ENCODE results near the gene PROCA1. TPM values are rescaled to one million over a fixed set of nuclear protein-coding genes. Genes with fewer than 3 reads are reported as not detected.

PROCA1 gene
- total and polyA plus RNA-seq, 5 donors: 1.3 to 3.3 (median 2.3) TPM

GRCh38 chr17:28749516-28750177, 38.0 kb upstream of the PROCA1 start:
- peak in 1 of 3 donors; percentile 55 for DNase-seq
- H3K27ac ChIP-seq (ENCODE audit: low read length): no peak overlapping the region
- WGBS: 57% methylated on average over 11 of the region's 11 CpGs

GRCh38 chr17:28748852-28749515, 37.3 kb upstream of the PROCA1 start:
- peak in 1 of 3 donors; percentile 54 for DNase-seq
- no peaks in the 10 kb centered on the region for H3K9me3 ChIP-seq (ENCODE audit: control insufficient read depth, low read length)
- no peaks in the 10 kb centered on the region for H3K27me3 ChIP-seq (ENCODE audit: control insufficient read depth, insufficient read depth)
- H3K27ac ChIP-seq (ENCODE audit: low read length): no peak overlapping the region
- intact Hi-C loops (cut with DNase I): no loop called here
- WGBS: 63% methylated on average over 18 of the region's 18 CpGs
- ATAC-seq: no peak
- H3K4me1 ChIP-seq (ENCODE audit: control insufficient read depth, insufficient read depth, low read length): peaks cover 3% of the 10 kb centered on the region
- no peak overlapping the region for H3K4me3 ChIP-seq (ENCODE audit: low read length)

More at GRCh38 chr17:28749516-28750177, 38.0 kb upstream of the PROCA1 start:
- Histone ChIP-seq H3K4me3 (ENCODE audit: low read length) (no peak overlapping the region), H3K27me3 (ENCODE audit: control insufficient read depth, insufficient read depth) (no peaks in the 10 kb centered on the region), H3K9me3 (ENCODE audit: control insufficient read depth, low read length) (no peaks in the 10 kb centered on the region), H3K4me1 (ENCODE audit: control insufficient read depth, insufficient read depth, low read length) (peaks cover 3% of the 10 kb centered on the region)
- ATAC-seq: no peak
- intact Hi-C loops (cut with DNase I): loop anchor here in 2 of 4 donors (2.0 to 10.0 kb wide), 2 partner anchors 23 to 165 kb away; partner anchors contain the start of gene TLCD1 (in 1 of the 2)

DNA sequence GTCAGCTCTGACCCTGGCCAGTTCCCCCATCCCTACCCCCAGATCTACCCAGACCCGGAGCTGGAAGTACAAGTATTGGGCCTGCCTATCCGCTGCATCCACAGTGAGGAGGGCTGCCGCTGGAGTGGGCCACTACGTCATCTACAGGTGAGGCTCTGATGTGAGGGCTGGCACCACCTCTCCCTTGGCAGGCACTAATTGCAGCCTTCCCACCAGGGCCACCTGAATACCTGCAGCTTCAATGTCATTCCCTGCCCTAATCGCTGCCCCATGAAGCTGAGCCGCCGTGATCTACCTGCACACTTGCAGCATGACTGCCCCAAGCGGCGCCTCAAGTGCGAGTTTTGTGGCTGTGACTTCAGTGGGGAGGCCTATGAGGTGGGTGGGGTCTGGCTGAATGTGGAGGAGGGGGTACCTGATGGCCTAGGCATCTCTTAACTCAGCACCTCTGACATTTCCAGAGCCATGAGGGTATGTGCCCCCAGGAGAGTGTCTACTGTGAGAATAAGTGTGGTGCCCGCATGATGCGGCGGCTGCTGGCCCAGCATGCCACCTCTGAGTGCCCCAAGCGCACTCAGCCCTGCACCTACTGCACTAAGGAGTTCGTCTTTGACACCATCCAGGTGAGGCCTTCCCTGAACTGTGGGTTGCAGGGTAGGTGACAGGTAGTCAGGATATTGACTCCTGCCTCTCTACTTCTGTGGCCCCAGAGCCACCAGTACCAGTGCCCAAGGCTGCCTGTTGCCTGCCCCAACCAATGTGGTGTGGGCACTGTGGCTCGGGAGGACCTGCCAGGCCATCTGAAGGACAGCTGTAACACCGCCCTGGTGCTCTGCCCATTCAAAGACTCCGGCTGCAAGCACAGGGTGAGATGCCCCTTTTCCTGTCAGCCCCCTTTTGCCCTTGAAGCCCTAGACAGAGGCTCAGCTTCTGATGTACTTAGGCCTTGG, 36.4 kb upstream of the PROCA1 start:
- no peak overlapping the region for H3K4me3 ChIP-seq (ENCODE audit: low read length)
- peaks cover 3% of the 10 kb centered on the region for H3K4me1 ChIP-seq (ENCODE audit: control insufficient read depth, insufficient read depth, low read length)
- WGBS: 91% methylated on average over 18 of the region's 18 CpGs
- no peaks in the 10 kb centered on the region for H3K27me3 ChIP-seq (ENCODE audit: control insufficient read depth, insufficient read depth)
- no peaks in the 10 kb centered on the region for H3K9me3 ChIP-seq (ENCODE audit: control insufficient read depth, low read length)
- DNase-seq (peak in 1 of 3 donors; percentile 57), ATAC-seq (no peak)
- no peak overlapping the region for H3K27ac ChIP-seq (ENCODE audit: low read length)
- intact Hi-C loops (cut with DNase I): no loop called here

- H3K4me3 ChIP-seq (ENCODE audit: low read length): no peak overlapping the region
- no peak for ATAC-seq
- H3K27ac ChIP-seq (ENCODE audit: low read length): no peak overlapping the region
- no peaks in the 10 kb centered on the region for H3K27me3 ChIP-seq (ENCODE audit: control insufficient read depth, insufficient read depth)
- H3K9me3 ChIP-seq (ENCODE audit: control insufficient read depth, low read length): no peaks in the 10 kb centered on the region
- H3K4me1 ChIP-seq (ENCODE audit: control insufficient read depth, insufficient read depth, low read length): peaks cover 3% of the 10 kb centered on the region
- peak in 1 of 3 donors; percentile 54 for DNase-seq
- intact Hi-C loops (cut with DNase I): no loop called here
- WGBS: 60% methylated on average over 7 of the region's 7 CpGs
Measured at GRCh38 chr17:28747051-28747691, 35.5 kb upstream of the PROCA1 start.

- 48% methylated on average over 5 of the region's 5 CpGs for WGBS
- Histone ChIP-seq H3K4me1 (ENCODE audit: control insufficient read depth, insufficient read depth, low read length) (peaks cover 3% of the 10 kb centered on the region), H3K27ac (ENCODE audit: low read length) (no peak overlapping the region), H3K9me3 (ENCODE audit: control insufficient read depth, low read length) (no peaks in the 10 kb centered on the region), H3K4me3 (ENCODE audit: low read length) (no peak overlapping the region), H3K27me3 (ENCODE audit: control insufficient read depth, insufficient read depth) (no peaks in the 10 kb centered on the region)
- intact Hi-C loops (cut with DNase I): no loop called here
- ATAC-seq (no peak), DNase-seq (peak in 2 of 3 donors; percentile 37 to 70)
Measured at GRCh38 chr17:28746611-28747050, 34.9 kb upstream of the PROCA1 start.

DNA sequence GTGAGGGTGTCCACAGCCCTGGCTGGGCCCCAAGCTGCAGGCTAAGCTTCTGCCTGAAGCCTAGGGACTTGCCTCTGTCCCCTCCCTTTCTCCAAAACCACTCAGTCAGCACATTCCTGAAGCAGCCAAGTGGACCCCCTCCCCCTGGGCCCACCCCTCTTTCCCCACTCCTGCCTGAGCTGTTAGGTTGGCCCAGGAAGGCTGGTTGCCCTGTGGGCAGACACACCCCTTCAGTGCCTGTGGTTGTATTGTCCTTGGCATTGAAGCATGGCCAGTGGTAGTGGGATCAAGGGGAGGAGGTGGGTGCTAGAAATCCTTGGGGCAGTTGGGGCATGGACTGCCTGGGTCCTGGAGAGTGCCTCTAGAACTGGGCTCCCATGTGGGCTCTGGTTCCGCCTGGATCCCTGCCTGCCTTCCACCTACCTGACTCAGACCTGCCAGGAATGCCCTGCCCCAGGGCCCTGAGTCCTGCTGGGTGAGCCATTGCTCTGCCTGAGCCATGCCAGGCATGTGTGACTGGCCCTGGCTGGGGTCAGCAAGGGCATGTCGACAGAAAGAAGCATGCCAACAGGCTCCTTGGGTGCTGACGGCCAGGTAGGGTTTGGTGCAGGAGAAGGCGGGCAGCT, 34.2 kb upstream of the PROCA1 start:
- peak in 2 of 3 donors; percentile 26 to 52 for DNase-seq
- Histone ChIP-seq H3K4me1 (ENCODE audit: control insufficient read depth, insufficient read depth, low read length) (peaks cover 3% of the 10 kb centered on the region), H3K27me3 (ENCODE audit: control insufficient read depth, insufficient read depth) (no peaks in the 10 kb centered on the region), H3K9me3 (ENCODE audit: control insufficient read depth, low read length) (no peaks in the 10 kb centered on the region), H3K27ac (ENCODE audit: low read length) (no peak overlapping the region), H3K4me3 (ENCODE audit: low read length) (no peak overlapping the region)
- ATAC-seq: no peak
- intact Hi-C loops (cut with DNase I): no loop called here
- WGBS: 72% methylated on average over 4 of the region's 4 CpGs

DNA sequence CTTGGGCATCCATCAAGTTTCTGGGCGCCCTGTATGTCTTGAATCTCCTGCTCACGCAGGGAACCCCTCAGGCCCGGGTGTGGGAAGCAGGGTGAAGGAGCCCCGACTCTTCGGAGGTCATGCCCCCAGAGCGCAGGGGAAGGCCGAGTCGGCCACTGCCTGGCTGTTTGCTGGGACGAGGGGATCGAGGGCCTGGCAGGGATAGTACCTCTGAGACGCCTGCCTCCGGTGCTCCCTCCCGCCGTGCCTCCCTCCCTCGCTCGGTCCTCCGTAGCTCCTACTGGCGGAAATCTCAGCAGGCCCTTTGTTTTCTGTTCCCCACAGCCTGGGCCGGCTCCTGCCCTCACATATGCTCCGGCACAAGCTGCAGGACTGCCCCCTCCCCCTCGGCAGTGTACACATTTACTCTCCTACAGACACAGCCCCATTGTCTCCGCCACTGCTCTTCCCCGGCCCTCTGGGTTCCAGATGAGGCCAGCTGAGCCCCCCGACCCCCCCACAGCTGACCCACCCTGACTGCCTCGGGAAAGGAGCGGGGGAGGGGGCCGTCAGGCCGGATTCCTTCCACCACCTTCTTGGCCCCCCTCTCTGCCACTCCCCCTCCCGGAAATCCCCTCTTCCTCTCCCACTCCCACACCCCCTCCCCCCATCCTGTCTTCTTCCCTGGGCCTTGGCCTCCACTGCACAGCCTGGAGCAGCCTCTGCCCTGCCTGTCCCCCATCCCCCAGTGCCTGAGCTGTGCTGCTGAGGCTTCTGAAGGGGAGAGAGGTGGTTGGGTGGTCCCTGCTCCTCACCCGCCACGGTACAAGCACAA, 33.5 kb upstream of the PROCA1 start:
- peak; percentile 60 to 79 (median 75) for DNase-seq
- peak; percentile 8 to 25 for ATAC-seq
- Histone ChIP-seq H3K27ac (ENCODE audit: low read length) (peak overlapping the region; percentile 43), H3K4me3 (ENCODE audit: low read length) (peak overlapping the region; percentile 78), H3K9me3 (ENCODE audit: control insufficient read depth, low read length) (no peaks in the 10 kb centered on the region), H3K4me1 (ENCODE audit: control insufficient read depth, insufficient read depth, low read length) (peaks cover 3% of the 10 kb centered on the region), H3K27me3 (ENCODE audit: control insufficient read depth, insufficient read depth) (no peaks in the 10 kb centered on the region)
- 5% methylated on average over 31 of the region's 31 CpGs for WGBS
- intact Hi-C loops (cut with DNase I): no loop called here

- DNase-seq: peak; percentile 65 to 85 (median 77)
Measured at GRCh38 chr17:28744104-28744971, 32.6 kb upstream of the PROCA1 start.

More at GRCh38 chr17:28744104-28744971, 32.6 kb upstream of the PROCA1 start:
- peak; percentile 10 to 34 for ATAC-seq
- intact Hi-C loops (cut with DNase I): no loop called here
- no peaks in the 10 kb centered on the region for H3K27me3 ChIP-seq (ENCODE audit: control insufficient read depth, insufficient read depth)
- H3K4me1 ChIP-seq (ENCODE audit: control insufficient read depth, insufficient read depth, low read length): peaks cover 3% of the 10 kb centered on the region
- peak overlapping the region; percentile 78 for H3K4me3 ChIP-seq (ENCODE audit: low read length)
- H3K9me3 ChIP-seq (ENCODE audit: control insufficient read depth, low read length): no peaks in the 10 kb centered on the region
- H3K27ac ChIP-seq (ENCODE audit: low read length): peak overlapping the region; percentile 76
- WGBS: 2% methylated on average over 61 of the region's 61 CpGs

Measured in right cardiac atrium (tissue), 5 donors.